ENCODE data around the gene MSRB3.

GRCh38 chr12:65307169-65307501, 28.7 kb downstream of the MSRB3 start:
- TF ChIP-seq CTCF (IDR thresholded peaks at IDR 0.05; ENCODE audit: poor library complexity): no peak
- no peak for TF ChIP-seq EZH2 (IDR thresholded peaks at IDR 0.05; ENCODE audit: borderline replicate concordance)
- TF ChIP-seq EZH2phosphoT487 (IDR thresholded peaks at IDR 0.05; ENCODE audit: low read depth, severe bottlenecking, unreplicated experiment): no peak

Data from hepatocyte (in vitro differentiated cells).